HS-27A (cell line): ENCODE data around the gene SGMS1.
"Not testable (repeated sequence)": the region's sequence is repeated elsewhere in the genome, so short reads cannot be mapped to it uniquely, and the experiment has no call there.

Experiments
- DNase-seq: peaks from one replicate; pipeline ENCODE4 v3.0.0-alpha.2; 2012; ENCODE audit warnings: low read depth, missing footprints

Gene SGMS1

GRCh38 chr10:50556237-50557120, 67.3 kb downstream of the SGMS1 start:
- DNase-seq = no peak

GRCh38 chr10:50554995-50555568, 68.7 kb downstream of the SGMS1 start:
- DNase-seq = no peak

- DNase-seq = no peak
These were observed 69.3 kb downstream of the SGMS1 start for GRCh38 chr10:50554376-50554994.

DNA sequence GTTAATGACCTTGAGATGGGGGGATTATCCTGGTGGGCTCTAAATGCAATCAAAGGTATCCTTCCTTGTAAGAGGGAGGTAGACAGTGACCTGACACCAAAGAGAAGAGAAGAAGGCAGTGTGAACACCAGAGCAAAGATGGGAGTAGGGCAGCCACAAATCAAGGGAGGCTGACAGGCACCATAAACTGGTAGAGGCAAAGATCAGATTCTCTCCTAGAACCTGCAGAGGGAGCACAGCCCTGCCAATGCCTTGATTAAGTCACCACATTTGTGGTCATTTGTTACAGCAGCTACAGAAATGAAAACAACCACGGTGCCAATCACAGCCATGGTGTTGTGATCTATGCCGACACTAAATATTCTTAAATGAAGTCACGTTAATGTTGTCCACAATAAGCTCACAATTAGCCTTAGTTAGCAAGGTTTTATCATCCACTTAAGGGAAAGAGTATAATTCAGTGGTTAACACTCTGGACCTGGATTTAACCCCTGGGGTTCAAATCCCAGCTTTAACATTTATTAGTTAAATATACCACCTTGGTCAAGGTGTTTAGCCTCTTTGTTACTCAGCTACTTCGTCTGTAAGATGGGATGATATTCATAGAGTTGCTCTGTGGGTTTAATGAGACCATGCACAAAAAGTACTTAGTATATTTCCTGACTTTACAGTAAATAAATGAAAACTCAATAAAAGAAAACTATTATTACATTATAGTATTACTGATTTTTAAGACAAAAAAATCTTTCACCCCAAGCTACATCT, 70.8 kb downstream of the SGMS1 start:
- DNase-seq = no peak

DNA sequence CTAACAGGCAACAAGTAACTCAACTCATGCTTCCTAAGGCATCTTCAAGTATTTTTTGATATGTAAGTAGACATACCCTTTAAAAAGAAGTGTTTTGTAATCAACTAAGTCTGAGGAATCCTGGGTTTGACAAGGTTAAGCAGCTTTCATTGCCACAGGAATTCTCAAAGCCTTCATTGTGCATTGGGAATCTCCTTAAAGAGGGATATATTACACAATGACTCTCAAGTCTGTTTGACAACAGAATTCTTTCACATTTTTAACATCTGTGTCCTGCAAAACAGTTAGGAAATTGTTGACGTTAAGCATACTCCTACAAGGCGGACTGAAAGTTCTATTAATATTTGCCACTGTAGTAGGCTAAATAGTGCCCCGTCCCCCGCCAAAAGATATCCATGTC, 71.4 kb downstream of the SGMS1 start:
- no peak for DNase-seq

DNA sequence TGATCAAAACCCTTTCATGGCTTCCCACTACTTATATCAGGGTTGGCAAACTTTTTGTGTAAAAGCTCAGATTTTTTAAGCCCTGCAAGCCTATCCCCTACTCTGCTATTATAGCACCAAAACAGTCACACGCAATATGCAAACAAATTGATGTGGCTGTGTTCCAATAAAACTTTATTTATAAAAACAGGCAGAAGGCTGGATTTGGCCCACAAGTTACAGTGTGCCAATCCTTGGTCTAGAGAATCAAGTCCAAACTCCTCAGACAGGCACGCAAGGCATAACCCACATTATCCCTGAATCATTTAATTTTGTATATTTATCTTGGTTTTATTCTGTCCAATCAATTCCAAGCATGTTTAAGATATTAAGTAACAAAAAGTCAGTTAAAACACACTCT, 71.9 kb downstream of the SGMS1 start:
- DNase-seq = no peak

GRCh38 chr10:50550291-50550839, 73.4 kb downstream of the SGMS1 start:
- no peak for DNase-seq

GRCh38 chr10:50549186-50549585, 74.6 kb downstream of the SGMS1 start:
- not testable (repeated sequence) for DNase-seq

DNA sequence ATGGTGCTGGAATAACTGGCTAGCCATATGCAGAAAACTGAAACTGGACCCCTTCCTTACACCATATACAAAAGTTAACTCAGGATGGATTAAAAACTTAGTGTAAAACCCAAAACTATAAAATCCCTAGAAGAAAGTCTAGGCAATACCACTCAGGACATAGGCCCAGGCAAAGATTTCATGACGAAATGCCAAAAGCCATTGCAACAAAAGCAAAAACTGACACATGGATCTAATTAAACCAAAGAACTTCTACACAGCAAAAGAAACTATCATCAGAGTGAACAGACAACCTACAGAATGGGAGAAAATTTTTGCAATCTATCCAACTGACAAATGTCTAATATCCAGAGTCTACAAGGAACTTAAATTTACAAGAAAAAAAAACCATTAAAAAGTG, 75.3 kb downstream of the SGMS1 start:
- not testable (repeated sequence) for DNase-seq

- not testable (repeated sequence) for DNase-seq
These were observed 77.5 kb downstream of the SGMS1 start for GRCh38 chr10:50546287-50546686.

DNA sequence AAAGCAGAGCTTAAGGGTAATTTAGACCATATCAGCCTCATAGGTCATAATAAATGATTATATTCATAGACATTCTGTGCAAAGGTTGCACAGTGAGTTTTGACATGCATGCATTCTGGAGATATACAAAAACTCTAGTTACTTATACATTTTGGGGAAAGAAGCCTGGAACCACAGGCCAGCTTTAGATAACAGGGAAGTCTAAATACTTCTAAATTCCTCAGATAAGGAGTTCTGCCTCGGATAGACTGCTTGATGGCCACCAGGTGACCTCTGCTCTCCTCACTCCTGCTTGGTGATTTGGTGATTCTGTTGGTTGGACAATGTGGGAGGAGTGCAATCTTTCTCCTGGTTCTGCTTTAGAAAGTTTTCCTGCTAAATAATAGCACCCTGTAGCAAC, 77.9 kb downstream of the SGMS1 start:
- no peak for DNase-seq

- no peak for DNase-seq
These were observed 78.8 kb downstream of the SGMS1 start for GRCh38 chr10:50544857-50545429.

DNA sequence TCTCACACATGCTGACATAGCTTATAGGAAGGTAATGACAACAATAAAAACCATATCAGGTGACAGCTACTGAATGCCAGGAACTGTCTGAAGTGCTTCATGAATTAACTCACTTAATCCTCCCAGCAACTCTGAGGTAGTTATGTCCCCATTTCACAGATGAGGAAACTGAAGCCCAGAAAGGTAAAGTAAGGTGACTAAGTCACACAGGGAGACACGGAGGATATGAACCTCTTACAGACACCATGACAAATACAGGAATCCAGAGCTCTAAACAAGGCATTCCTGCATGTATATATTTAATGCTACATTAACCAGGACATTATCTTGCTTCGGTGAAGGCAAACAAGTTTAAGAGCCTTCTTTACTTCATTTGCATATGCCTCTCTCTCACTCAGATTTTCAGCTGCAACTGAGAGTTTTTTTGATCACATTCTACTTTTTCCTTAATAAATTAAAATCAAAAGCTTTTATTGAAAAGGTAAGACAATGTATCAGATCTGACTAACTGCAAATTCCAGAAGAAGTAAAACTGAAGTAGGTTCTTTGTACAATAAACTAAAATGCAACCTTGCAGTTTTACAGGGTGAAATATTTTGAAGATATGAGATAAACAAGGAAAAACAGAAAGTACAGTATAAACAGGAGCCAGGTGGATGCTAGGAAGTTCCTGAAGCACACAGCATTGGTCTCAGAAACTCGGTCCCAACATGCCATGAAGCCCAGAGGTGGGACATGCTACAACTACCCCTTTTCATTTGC, 79.5 kb downstream of the SGMS1 start:
- DNase-seq = no peak

DNA sequence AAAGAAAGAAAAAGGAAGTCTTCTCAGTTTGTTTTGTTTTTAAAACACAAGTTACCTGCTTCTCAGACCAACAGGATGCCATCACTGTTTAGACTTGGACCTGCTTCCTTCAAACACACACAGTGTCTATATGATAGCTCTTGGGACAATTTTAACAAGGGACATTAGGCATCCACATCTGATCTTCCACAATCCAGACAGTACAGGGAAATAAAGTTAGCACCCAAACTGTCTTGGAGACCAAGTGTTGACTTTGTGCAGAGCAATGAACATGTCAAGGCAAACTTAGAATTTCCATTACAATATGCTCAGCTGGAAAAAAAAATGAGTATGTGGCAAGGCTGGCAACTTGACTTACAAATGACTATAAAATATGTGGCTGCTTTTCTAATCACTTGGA, 80.9 kb downstream of the SGMS1 start:
- no peak for DNase-seq

GRCh38 chr10:50541921-50542320, 81.8 kb downstream of the SGMS1 start:
- no peak for DNase-seq

DNA sequence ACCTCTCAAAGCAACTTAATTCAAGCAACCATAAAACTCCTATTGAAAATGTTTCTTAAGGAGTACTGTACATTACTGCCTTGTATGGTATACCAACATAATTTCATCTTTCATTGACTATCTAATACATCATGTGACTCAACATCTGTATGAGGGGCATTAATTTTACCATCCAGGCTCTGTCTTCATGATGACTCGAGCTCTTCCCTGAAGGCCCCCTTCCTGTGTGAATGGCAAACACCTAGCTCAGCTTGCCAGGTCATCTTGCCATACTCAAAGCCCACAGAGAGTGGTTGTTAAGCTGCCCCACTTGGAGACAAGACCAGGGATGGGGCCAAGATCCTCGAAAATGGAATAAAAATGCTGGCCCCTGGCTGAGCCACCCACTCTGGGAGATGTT, 82.4 kb downstream of the SGMS1 start:
- DNase-seq = no peak

DNA sequence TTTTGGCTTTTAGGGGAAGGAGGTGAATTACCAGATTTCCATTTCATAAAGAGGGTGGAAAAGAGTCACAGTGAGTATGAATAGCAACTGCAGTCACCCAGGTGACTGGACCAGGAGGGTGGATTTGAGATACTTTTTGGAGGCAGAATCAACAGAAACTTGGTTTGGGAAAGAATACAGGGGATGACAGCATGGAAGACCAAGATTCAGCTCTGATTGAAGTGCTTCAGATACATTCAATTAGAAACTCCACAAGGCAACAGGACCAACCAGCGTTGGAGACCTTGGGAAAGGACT, 83.0 kb downstream of the SGMS1 start:
- DNase-seq = no peak

DNA sequence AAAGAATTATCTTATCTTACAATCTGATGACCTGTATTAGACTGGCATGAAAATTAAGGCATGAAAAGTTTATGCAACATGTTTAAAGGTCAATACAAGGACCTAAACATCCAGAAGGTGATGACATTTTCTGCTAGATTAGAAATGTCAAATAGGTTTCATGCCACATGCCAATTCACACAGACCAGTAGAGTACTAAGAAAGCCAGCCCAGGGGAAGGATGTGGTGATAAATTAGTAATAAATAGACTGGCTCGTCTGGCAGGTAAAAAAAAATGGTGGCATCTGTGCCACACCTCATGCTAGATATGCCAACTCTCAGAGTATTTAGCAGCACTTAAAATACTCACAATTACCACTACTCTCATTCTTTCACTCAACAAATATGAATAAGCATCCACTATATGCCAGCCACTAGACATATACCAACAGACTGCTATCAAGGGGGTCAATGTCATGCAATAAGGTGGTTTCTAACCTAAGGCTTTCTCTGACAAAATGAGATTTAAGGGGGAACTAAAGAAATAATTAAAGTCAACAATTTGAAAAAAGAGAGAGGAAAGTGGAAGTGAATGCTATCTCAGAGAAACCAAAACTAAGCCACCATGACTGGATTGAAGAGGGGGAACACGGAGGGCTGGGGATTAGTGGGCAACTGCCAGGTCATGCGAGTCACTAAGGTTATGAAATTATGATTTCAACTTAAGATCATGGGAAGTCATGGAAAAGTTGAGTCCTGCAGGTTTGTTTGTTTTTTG, 83.5 kb downstream of the SGMS1 start:
- no peak for DNase-seq

- DNase-seq = no peak
These were observed 85.0 kb downstream of the SGMS1 start for GRCh38 chr10:50538555-50539398.
